ENCODE data around the gene FZD1. TPM values are rescaled to one million over a fixed set of nuclear protein-coding genes. Genes with fewer than 3 reads are reported as not detected.
"Not testable (repeated sequence)": the region's sequence is repeated elsewhere in the genome, so short reads cannot be mapped to it uniquely, and the experiment has no call there.

The FZD1 gene
- total RNA-seq, 1 donor, result 7.3 TPM

GRCh38 chr7:91294639-91295220 is 30.5 kb downstream of the FZD1 start:
- no peak for DNase-seq (ENCODE audit: low read depth in 2 of 3, low spot score in 2 of 3)

GRCh38 chr7:91295576-91295975 is 31.3 kb downstream of the FZD1 start:
- no peak for DNase-seq (ENCODE audit: low read depth in 2 of 3, low spot score in 2 of 3)

- DNase-seq (ENCODE audit: low read depth in 2 of 3, low spot score in 2 of 3), result no peak
Observed at GRCh38 chr7:91297939-91298338, 33.7 kb downstream of the FZD1 start.

DNA sequence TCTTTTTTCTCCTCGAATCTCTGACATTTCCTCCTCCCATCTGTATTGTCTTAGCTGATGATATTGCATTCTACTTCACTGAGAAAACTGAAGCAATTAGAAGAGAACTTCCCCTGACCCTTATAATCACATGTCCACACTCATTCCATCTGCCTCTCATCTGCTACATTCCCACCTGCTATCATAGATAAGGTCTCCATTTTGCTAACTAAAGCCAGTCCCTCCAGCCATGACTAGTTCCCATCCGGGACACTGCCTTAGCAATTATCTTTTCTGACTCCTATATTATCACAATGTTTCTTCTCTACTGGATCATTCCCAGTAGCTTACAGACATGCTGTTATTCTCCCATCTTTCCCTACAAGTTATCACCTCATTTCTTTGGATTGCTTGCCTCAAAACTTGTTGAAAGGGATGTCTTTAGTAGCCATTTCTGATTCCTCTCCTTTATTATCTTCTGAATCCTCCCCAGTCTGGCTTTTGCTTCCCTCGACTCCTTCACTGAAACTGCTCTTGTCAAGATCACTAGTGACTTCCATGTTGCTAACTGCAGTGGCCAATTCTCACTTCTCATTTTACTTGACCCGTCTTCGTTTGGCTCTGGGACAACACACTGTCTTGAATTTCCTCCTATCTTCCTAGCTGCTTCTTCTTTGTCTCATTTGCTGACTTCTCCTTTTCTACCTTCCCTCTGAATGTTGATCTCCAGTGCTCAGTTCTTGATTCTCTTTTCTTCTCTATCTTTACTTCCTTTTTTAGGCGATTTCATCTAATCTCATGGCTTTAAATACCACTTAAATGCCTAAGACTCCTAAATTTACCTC is 35.9 kb downstream of the FZD1 start:
- peak in 1 of 3 donors; percentile 14 for DNase-seq (ENCODE audit: low read depth in 2 of 3, low spot score in 2 of 3)

DNA sequence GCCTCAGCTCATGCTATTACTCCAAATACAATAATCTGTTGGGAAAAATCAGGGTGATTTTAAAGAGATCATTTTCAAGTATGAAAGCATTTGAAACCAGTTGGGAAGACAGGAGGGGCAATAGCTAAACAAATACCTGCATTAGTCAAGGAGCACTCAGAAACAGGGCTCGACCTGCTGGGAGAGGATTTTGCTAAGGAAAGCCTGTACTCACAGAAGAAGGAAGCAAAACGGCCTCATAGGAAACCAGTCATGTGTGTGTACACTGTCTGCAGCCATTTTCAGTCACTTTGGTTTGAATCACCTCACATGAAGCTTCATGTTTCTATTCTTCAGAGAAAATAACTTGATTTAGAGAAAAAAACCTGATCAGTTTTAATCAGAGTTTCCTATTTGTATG is 38.6 kb downstream of the FZD1 start:
- DNase-seq (ENCODE audit: low read depth in 2 of 3, low spot score in 2 of 3), result no peak

DNA sequence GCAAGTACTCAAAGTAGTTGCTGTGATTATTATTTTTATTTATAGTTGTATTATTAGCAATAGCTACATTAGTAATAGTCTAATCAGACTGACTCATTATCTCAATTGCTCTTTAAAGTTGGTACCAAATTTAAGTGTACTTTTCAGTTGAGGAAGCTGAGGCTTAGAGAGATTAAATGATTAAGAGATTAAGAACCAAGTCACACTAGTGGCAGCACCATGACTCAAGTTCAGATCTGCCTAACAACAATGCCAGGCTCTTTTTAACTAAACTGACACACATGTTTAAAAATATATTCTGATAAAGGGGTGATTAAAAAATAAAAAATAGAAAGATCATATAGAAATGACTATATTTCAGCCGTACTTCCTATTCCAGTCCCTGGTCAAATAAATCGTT is 42.0 kb downstream of the FZD1 start:
- no peak for DNase-seq (ENCODE audit: low read depth in 2 of 3, low spot score in 2 of 3)

GRCh38 chr7:91307467-91307866 is 43.2 kb downstream of the FZD1 start:
- no peak for DNase-seq (ENCODE audit: low read depth in 2 of 3, low spot score in 2 of 3)

- DNase-seq (ENCODE audit: low read depth in 2 of 3, low spot score in 2 of 3), result not testable (repeated sequence)
Observed at GRCh38 chr7:91308191-91308590, 44.0 kb downstream of the FZD1 start.

DNA sequence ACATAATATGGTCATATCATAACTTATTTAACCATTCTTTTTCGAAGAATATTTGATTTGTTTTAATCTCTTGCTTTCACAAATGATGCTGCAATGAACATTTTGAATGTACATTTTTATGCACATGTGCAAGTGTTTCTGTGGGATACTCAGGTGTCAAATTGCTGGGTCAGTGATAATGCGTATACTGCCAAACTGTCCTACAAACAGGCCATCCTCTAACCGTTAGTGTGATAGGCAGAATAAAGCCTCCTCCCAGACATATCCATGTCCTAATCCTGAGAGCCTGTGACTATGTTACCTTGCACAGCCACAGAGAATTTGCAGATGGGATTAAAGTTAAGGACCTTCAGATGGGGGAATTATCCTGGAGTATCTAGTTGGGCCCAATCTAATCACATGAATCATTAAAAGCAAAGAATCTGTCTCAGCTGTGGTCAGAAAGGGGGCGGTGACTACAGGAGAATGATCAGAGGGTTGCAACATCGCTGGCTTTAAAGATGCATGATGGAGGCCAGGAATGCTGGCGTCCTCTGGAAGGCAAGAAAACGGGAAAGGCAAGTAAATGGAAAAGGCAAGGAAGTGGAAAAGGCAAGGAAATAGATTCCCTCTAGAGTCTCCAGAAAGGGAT is 46.7 kb downstream of the FZD1 start:
- DNase-seq (ENCODE audit: low read depth in 2 of 3, low spot score in 2 of 3), result no peak

DNA sequence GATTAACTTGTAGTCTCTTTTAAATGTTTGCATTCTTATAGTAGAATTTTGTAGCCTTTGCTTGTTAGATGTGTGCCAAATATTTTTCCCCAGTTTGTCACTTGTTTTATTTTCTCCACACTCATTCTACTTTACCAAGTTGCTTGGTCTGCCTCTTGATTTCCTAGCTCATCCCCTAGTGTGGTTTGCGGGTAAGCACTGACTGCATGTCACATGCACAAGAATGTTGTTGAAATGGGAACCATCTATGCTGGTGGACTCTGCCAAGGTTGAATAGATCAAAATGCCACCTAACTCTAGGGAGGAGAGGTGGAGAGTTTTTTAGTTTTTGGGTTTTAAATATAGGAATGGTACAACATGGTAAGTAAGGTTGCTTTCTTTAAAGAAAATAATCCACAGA is 47.6 kb downstream of the FZD1 start:
- no peak for DNase-seq (ENCODE audit: low read depth in 2 of 3, low spot score in 2 of 3)

GRCh38 chr7:91313113-91313512 is 48.9 kb downstream of the FZD1 start:
- no peak for DNase-seq (ENCODE audit: low read depth in 2 of 3, low spot score in 2 of 3)

DNA sequence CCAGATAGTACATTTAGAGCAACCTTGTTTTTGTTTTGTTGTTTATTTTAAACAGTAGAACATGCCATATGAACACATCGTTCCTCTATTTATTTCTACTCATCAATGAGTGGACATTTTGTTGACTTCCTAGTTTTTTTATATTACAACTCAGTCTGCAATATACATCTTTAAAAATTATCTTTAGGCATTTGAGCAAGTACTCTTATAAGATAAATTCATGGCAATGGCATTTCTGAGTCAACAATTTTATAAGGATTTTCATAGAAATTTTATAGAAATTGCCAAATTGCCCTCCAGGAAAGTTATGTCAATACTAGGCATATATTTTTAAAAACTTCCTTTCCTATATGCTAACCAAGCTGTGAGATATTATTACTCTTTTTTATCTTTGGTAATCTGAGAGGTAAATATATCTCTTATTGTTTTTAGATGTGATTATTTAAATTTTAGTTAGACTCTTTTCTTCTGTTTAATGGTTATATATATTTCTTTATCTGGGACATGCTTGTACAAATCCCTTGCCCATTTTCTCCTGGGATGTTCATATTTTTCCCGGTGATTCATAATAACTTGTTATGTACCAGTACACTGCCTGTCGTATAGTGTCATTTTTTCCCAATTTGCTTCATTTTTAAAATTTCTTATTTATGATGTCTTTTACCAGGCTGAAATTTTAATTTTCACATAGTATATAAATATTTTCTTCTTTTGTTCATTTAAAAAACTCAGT is 50.5 kb downstream of the FZD1 start:
- DNase-seq (ENCODE audit: low read depth in 2 of 3, low spot score in 2 of 3), result no peak

GRCh38 chr7:91316426-91316825 is 52.2 kb downstream of the FZD1 start:
- no peak for DNase-seq (ENCODE audit: low read depth in 2 of 3, low spot score in 2 of 3)

GRCh38 chr7:91319351-91319750 is 55.1 kb downstream of the FZD1 start:
- DNase-seq (ENCODE audit: low read depth in 2 of 3, low spot score in 2 of 3), result no peak

GRCh38 chr7:91320366-91321078 is 56.3 kb downstream of the FZD1 start:
- DNase-seq (ENCODE audit: low read depth in 2 of 3, low spot score in 2 of 3), result no peak
